K562 (cell line): ENCODE results near the gene ACP4. TPM values are rescaled to one million over a fixed set of nuclear protein-coding genes. Genes with fewer than 3 reads are reported as not detected.

Source experiments
- ATAC-seq: fragments of 200-7000 bp; cut with Tn5 transposase; 3 replicates; pipeline ENCODE4 v1.9.1; 2020; ENCODE audit warnings: moderate library complexity
- BruUV-seq: library from RNA; stranded (reverse); fragments of 400-500 nt; replicated peaks from 2 replicates; lab custom pipeline; 2021; lab: Mats Ljungman, UMichigan
- CTCF ChIA-PET: fragments of 300-600 bp; formaldehyde crosslinking; extraction: SDS; loops from one replicate; lab custom pipeline; 2021; ENCODE audit warnings: low intra/inter-chr PET ratio; lab: Yijun Ruan, JAX
- POLR2A ChIA-PET: fragments of 300-600, 350-650 bp; sonication (Branson Sonifier 250); formaldehyde crosslinking; extraction: SDS; loops from one replicate; lab custom pipeline; 2021; ENCODE audit warnings: antibody characterized with exemption, inconsistent platforms; lab: Yijun Ruan, JAX
- DNase-seq, 4 experiments: peaks; one replicate each; pipeline versions ENCODE4 v3.0.0 to v3.0.0-alpha.2; 2011 to 2018; ENCODE audit warnings: low spot score in 3 of 4, mixed read lengths in 3 of 4; ENCODE audit errors: extremely low read depth in 1 of 4
- FAIRE-seq: peaks from 2 replicates; lab custom pipeline; 2011; peaks lifted over from hg19 to GRCh38; lab: Jason Lieb, UNC
- H2AFZ ChIP-seq: 2 replicates; pipeline ENCODE4 v1.6.0; 2011; ENCODE audit warnings: low read depth, low read length, control low read depth, inconsistent platforms
- H3K27ac ChIP-seq: fragments of 200-600 bp; 3 replicates; pipeline ENCODE4 v1.8.0; 2011; ENCODE audit warnings: low read depth, mild to moderate bottlenecking, control low read depth, inconsistent platforms, low read length, moderate library complexity, mixed read lengths; ENCODE audit errors: extremely low read depth
- H3K27me3 ChIP-seq, 2 experiments: fragments of 300-600 bp in 1 of 2; 2 replicates in 1 of 2; 3 replicates in 1 of 2; pipeline versions ENCODE4 v1.6.0 to v1.8.0; 2011; ENCODE audit warnings: inconsistent platforms in 2 of 2, low read length in 2 of 2, mild to moderate bottlenecking in 1 of 2, mixed read lengths in 1 of 2, moderate library complexity in 1 of 2; ENCODE audit not compliant: control insufficient read depth in 2 of 2, insufficient read depth in 2 of 2
- H3K36me3 ChIP-seq: fragments of 300-600 bp; 3 replicates; pipeline ENCODE4 v1.8.0; 2011; ENCODE audit warnings: mild to moderate bottlenecking, low read length, inconsistent platforms; ENCODE audit not compliant: control insufficient read depth, insufficient read depth
- H3K4me1 ChIP-seq, 2 experiments: fragments of 200-600 bp in 1 of 2; replicated peaks in 1 of 2; 2 replicates in 1 of 2; 3 replicates in 1 of 2; pipeline versions ENCODE4 v1.5.1 to v1.8.0; 2011; ENCODE audit warnings: inconsistent platforms in 2 of 2, low read length in 2 of 2, mild to moderate bottlenecking in 1 of 2, mixed read lengths in 1 of 2, moderate library complexity in 1 of 2; ENCODE audit not compliant: control insufficient read depth in 2 of 2, insufficient read depth in 2 of 2
- H3K4me2 ChIP-seq: 2 replicates; pipeline ENCODE4 v1.6.1; 2011; ENCODE audit warnings: low read length, control low read depth, inconsistent platforms, mixed read lengths; ENCODE audit not compliant: insufficient read depth
- H3K4me3 ChIP-seq: fragments of 200-600 bp; sonication (generic), shearing (Covaris generic); 2 replicates; pipeline ENCODE4 v1.5.1; 2016; ENCODE audit warnings: control low read depth, inconsistent platforms
- H3K79me2 ChIP-seq: fragments of 200-600 bp; 3 replicates; pipeline ENCODE4 v1.8.0; 2011; ENCODE audit warnings: low read length, inconsistent platforms; ENCODE audit not compliant: control insufficient read depth, insufficient read depth
- H3K9ac ChIP-seq, 2 experiments: 2 replicates each; pipeline versions ENCODE4 v1.6.0 to v1.6.1; 2011; ENCODE audit warnings: low read depth in 2 of 2, low read length in 2 of 2, control low read depth in 1 of 2, inconsistent platforms in 1 of 2, mild to moderate bottlenecking in 1 of 2, mixed read lengths in 1 of 2; ENCODE audit not compliant: insufficient read depth in 1 of 2
- H3K9me1 ChIP-seq: one replicate; pipeline ENCODE4 v1.6.0; 2011; ENCODE audit warnings: inconsistent platforms, mild to moderate bottlenecking, low read length, moderate library complexity; ENCODE audit not compliant: control insufficient read depth, insufficient read depth
- H3K9me3 ChIP-seq: replicated peaks from 2 replicates; pipeline ENCODE4 v1.5.1; 2011; ENCODE audit warnings: low read depth, low read length, inconsistent platforms; ENCODE audit not compliant: control insufficient read depth, insufficient read depth
- H4K20me1 ChIP-seq: replicated peaks from 2 replicates; pipeline ENCODE4 v1.6.1; 2011; ENCODE audit warnings: low read length, inconsistent platforms, mixed read lengths; ENCODE audit not compliant: control insufficient read depth, insufficient read depth
- FOXK1 ChIP-seq: sonication (generic); formaldehyde crosslinking; IDR thresholded peaks from 2 replicates; pipeline ENCODE4 v1.8.0; 2022; ENCODE audit warnings: missing genetic modification reagents, mild to moderate bottlenecking, borderline replicate concordance
- GATAD2A ChIP-seq: fragments of 450-650 bp; IDR thresholded peaks from 2 replicates; pipeline ENCODE4 v1.6.1; 2017
- HCFC1 ChIP-seq: IDR thresholded peaks from 2 replicates; pipeline ENCODE4 v1.6.1; 2012; ENCODE audit warnings: low read depth, low read length, improper control_type of control experiment
- NFYB ChIP-seq: IDR thresholded peaks from 2 replicates; pipeline ENCODE4 v1.6.1; 2011; ENCODE audit warnings: mild to moderate bottlenecking, moderate library complexity; ENCODE audit not compliant: insufficient read length; ENCODE audit errors: extremely low read depth
- RAD51 ChIP-seq: fragments of 450-650 bp; IDR thresholded peaks from 2 replicates; pipeline ENCODE4 v1.7.1; 2016; ENCODE audit warnings: low read depth, mild to moderate bottlenecking, borderline replicate concordance
- USF1 ChIP-seq: sonication (generic); formaldehyde crosslinking; IDR thresholded peaks from 2 replicates; pipeline ENCODE4 v1.9.0; 2022; ENCODE audit warnings: mild to moderate bottlenecking, missing genetic modification reagents
- USF2 ChIP-seq: sonication (generic); formaldehyde crosslinking; IDR thresholded peaks from 2 replicates; pipeline ENCODE4 v1.5.0; 2020; ENCODE audit warnings: missing genetic modification reagents
- ZNF212 ChIP-seq: fragments of 450-650 bp; formaldehyde crosslinking; IDR thresholded peaks from 2 replicates; pipeline ENCODE4 v1.4.0; 2020; ENCODE audit warnings: mild to moderate bottlenecking
- ZNF764 ChIP-seq: fragments of 250-450 bp; sonication (Bioruptor Pico); IDR thresholded peaks from 2 replicates; pipeline ENCODE4 v1.4.0; 2020; ENCODE audit warnings: low read depth, mild to moderate bottlenecking, moderate library complexity
- WGBS: fragments of 100-300 bp; shearing (Covaris generic); methylation state at CpG from one replicate; pipeline ENCODE4 v1.1.6; 2016; ENCODE audit warnings: low coverage, mixed read lengths; ENCODE audit not compliant: insufficient coverage; ENCODE audit errors: missing lambda C conversion rate; 5-methylcytosine and 5-hydroxymethylcytosine counted together
- in situ Hi-C: fragments of 300-500 bp; cut with MboI; formaldehyde crosslinking; loops from 4 replicates; pipeline ENCODE4 v1.15.0; 2018; ENCODE audit warnings: inconsistent platforms, mixed read lengths
- intact Hi-C: fragments of 100-400 bp; cut with micrococcal nuclease; formaldehyde crosslinking; loops from 2 replicates; pipeline ENCODE4 v1.14.2; 2022
- polyA plus RNA-seq, 8 experiments: library from polyadenylated mRNA; depleted of rRNA in 4 of 8; stranded (reverse) in 5 of 8; unstranded in 3 of 8; fragments of >200 nt; fragmentation: Nextera tagmentation in 2 of 8; fragmentation: Illumina TruSeq in 1 of 8; extraction: Ambion mirVana in 2 of 8; extraction: Trizol in 1 of 8; gene quantifications; 2 replicates each; pipeline versions ENCODE4 v1.2.1 to v1.2.3, GENCODE V29; 2011 to 2014; ENCODE audit warnings: inconsistent platforms in 1 of 8, missing spikeins in 1 of 8
- total RNA-seq, 7 experiments: library from RNA; depleted of rRNA in 6 of 7; stranded (reverse); fragments of >200 nt in 6 of 7; fragmentation: Illumina TruSeq in 2 of 7; extraction: Trizol in 2 of 7; gene quantifications; 2 replicates each; pipeline versions ENCODE4 v1.2.1 to v1.2.3, GENCODE V29; 2011 to 2021; ENCODE audit warnings: low replicate concordance in 1 of 7

ACP4 gene
- total and polyA plus RNA-seq, 9 of the 15 experiments (the other 6 are each of a cell fraction or from before 2014, with no cell fraction given), result not detected

GRCh38 chr19:50814883-50815282, 24.7 kb downstream of the ACP4 start:
- TF ChIP-seq ZNF764 (CRISPR knock-in tag), result no peak
- TF ChIP-seq HCFC1, result peak; percentile 55; the same call in 1 of the 2 replicates
- H4K20me1 ChIP-seq, result no peaks in the 10 kb centered on the region
- H3K4me3 ChIP-seq, result no peak overlapping the region
- no peak overlapping the region for H3K9ac ChIP-seq
- H3K9me1 ChIP-seq, result peaks cover 2% of the 10 kb centered on the region
- POLR2A ChIA-PET, result interaction anchor here (1.2 to 4.7 kb wide), 3 partner anchors 8 to 17 kb away, joined by 3 to 29 read pairs (median 5); no protein-coding TSS in a partner anchor
- FAIRE-seq, result no peak
- DNase-seq, result no peak
- intact Hi-C loops (no loop called here), in situ Hi-C loops (no loop called here)
- 11% methylated on average over 5 of the region's 5 CpGs for WGBS
- H3K9me3 ChIP-seq, result peaks cover 8% of the 10 kb centered on the region
- ATAC-seq, result no peak
- peaks cover 0 to 11% of the 10 kb centered on the region in 2 experiments; a peak in 2 of 5 replicates for H3K27me3 ChIP-seq
- H3K79me2 ChIP-seq, result 0 out of 3 replicates have a peak, but pooled peaks cover 3% of the 10 kb centered on the region
- H3K36me3 ChIP-seq, result no peaks in the 10 kb centered on the region
- BruUV-seq, result no TSS peak
- H2AFZ ChIP-seq, result peak overlapping the region; percentile 46
- CTCF ChIA-PET, result interaction anchor here (0.5 kb wide), 1 partner anchor 280 kb away, joined by 3 read pairs; no protein-coding TSS in a partner anchor
- no peak overlapping the region for H3K4me2 ChIP-seq
- H3K27ac ChIP-seq, result no peak overlapping the region
- H3K4me1 ChIP-seq, result peaks cover 14 to 31% of the 10 kb centered on the region in 2 experiments; a peak in 4 of 5 replicates

GRCh38 chr19:50815439-50815838, 25.2 kb downstream of the ACP4 start:
- peaks cover 2% of the 10 kb centered on the region for H3K9me1 ChIP-seq
- ChIA-PET CTCF (no interaction called here), POLR2A (interaction anchor here (1.2 to 4.7 kb wide), 4 partner anchors 8 to 18 kb away, joined by 3 to 29 read pairs (median 4); no protein-coding TSS in a partner anchor)
- intact Hi-C loops (no loop called here), in situ Hi-C loops (no loop called here)
- no peak for ATAC-seq
- WGBS, result 70% methylated on average over 1 of the region's 1 CpG
- H4K20me1 ChIP-seq, result no peaks in the 10 kb centered on the region
- H3K27me3 ChIP-seq, result peaks cover 0 to 11% of the 10 kb centered on the region in 2 experiments; a peak in 2 of 5 replicates
- no peak for TF ChIP-seq ZNF212 (CRISPR knock-in tag)
- no peak for TF ChIP-seq GATAD2A
- 0 out of 2 replicates have a peak, but pooled peaks have one; percentile 46 for TF ChIP-seq FOXK1 (CRISPR knock-in tag)
- TF ChIP-seq USF1 (CRISPR knock-in tag), result peak; percentile 87
- peak; percentile 61 for TF ChIP-seq NFYB
- peak; percentile 75 for TF ChIP-seq RAD51
- TF ChIP-seq USF2 (CRISPR knock-in tag), result peak; percentile 73
- peak in 1 of 4 experiments; percentile 68 for DNase-seq
- H2AFZ ChIP-seq, result peak overlapping the region; percentile 46
- FAIRE-seq, result peak; percentile 6
- H3K9ac ChIP-seq, result no peak overlapping the region
- no peak overlapping the region for H3K4me3 ChIP-seq
- H3K4me1 ChIP-seq, result peaks cover 19 to 37% of the 10 kb centered on the region in 2 experiments
- peaks cover 8% of the 10 kb centered on the region for H3K9me3 ChIP-seq
- BruUV-seq, result no TSS peak
- H3K79me2 ChIP-seq, result 0 out of 3 replicates have a peak, but pooled peaks cover 6% of the 10 kb centered on the region
- H3K4me2 ChIP-seq, result no peak overlapping the region
- H3K27ac ChIP-seq, result no peak overlapping the region
- H3K36me3 ChIP-seq, result no peaks in the 10 kb centered on the region
